ENCODE data around the gene WBP2NL.

WBP2NL gene

DNA sequence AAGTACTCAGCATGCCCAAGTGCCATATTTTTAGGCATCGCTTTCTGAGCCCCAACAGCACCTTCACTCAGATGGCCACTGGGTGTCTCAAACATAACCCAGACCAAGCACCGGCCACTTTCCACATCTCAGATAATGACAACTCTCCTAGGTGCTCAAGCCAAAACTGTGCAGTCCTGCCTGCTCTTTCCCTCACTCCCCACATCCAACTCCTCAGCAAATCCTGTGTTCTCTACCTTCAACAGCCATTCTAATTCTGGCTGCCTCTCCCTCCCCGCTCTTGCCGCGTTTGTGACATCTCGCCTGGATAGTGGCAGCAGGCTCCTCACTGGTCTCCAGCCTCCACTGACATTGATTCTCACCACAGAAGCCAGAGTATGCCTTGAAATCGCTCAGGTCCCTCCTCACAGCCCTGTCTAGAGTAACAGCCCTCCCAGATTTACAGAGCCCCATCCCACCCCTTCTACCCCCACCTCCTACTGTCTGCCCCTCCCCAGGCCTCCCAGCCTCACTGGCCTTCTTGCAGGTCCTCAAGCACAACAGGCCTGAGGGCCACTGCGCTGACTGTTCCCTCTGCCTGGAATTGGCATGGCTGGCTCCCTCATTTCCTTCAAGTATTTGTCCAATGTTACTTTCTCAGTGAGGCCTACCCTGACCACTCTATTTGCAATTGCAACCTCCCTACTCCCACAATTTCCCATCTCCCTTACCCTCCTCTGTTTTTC is 74.2 kb downstream of the WBP2NL start:
- DNase-seq (ENCODE audit: low spot score) = no peak

DNA sequence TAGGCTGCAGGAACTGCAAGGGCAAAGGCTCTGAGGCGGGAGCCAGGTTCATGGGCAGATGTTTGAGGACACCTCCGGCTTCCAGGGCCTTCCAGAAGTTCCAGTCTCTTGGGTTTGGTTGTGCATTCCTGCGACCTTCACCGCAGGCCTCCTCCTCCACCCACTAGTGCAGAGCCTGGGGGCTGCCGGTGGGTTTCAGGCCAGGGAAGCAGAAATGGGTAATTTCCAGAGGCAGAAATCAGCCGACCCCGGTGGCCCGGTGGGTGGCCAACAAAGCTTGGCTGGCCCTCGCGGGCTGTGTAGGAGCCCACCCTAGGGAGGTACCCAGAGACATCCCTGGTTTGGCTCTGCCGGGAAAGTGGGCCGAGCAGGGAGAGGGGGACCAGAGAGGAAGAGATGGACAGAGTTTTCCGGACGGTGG is 75.0 kb downstream of the WBP2NL start:
- no peak for DNase-seq (ENCODE audit: low spot score)

DNA sequence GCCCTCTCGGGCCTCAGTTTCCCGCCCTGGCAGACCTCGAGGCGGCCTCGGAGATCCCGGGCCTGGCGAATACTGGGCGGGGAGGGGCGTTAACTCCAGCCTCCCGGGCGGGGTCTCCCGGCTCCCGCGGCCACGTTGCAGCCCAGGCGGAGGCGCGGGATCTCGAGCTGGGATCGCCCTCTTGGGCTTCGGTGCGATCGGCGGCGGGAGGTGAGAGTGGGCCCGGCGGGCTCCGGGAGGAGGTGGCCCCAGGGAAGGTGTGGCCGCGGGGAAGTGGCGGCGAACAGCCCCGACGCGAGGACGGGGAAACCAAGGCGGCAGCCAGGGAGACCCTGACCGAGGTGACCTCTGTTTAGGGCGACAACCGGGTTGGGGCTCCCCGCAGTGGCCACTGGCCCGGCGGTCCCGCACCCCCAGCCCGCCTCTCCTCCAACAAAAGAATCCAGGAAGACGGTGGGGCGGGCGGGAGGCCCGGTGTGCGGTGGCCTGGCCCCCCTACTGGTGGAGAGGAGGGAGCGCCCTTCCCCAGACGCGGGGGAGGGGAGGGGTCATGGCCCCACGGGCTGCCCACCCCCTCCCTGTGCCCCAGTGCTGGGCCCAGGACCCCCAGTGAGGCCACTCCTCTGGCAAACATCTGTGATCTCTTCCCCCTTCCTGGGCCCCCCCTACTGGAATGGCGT is 75.7 kb downstream of the WBP2NL start, which contains the start of gene PHETA2:
Gene PHETA2 (plus strand): TSS at position 117 of the 680 bp plus-strand sequence. CDS start 3,046 bp downstream, outside the sequence.
- no peak for DNase-seq (ENCODE audit: low spot score)

DNA sequence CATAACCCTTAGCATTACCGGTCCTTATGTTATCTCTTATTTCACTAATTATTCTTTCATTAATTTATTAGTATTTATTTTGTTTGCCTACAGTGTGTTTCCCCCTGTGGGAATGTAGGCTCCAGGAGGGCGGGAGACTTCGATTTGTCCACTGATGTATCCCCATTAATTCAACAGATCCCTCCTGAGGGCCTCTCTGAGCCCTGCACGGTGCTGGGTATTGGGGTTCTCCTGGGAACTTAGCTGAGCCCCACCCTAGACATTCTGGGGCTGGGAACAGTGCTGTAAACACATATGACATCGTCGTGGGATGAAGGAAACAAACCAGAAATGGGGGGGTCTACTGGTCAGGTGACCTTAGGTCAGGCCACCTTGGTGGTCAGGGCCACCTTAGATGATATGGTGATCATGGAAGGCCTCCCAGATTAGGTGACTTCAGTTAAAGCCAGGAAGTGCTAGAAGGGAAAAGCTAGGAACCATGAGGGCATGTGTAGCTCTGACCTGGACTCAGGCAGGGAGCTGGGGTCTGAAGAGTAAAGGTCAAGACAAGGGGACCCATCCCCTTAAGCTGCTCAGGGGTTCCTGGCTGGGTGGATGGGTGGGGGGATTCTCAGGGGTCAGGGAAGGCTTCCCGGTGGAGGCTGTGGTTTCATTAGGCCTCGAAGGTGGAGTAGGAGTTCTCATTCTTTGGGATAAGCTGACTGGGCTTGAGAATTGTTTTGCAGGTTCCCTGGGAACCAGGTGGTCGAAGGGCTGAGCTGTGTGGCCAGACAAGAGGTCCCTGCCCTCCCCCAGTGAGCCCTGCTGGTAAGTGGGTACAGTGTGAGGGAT is 76.5 kb downstream of the WBP2NL start:
- no peak for DNase-seq (ENCODE audit: low spot score)

DNA sequence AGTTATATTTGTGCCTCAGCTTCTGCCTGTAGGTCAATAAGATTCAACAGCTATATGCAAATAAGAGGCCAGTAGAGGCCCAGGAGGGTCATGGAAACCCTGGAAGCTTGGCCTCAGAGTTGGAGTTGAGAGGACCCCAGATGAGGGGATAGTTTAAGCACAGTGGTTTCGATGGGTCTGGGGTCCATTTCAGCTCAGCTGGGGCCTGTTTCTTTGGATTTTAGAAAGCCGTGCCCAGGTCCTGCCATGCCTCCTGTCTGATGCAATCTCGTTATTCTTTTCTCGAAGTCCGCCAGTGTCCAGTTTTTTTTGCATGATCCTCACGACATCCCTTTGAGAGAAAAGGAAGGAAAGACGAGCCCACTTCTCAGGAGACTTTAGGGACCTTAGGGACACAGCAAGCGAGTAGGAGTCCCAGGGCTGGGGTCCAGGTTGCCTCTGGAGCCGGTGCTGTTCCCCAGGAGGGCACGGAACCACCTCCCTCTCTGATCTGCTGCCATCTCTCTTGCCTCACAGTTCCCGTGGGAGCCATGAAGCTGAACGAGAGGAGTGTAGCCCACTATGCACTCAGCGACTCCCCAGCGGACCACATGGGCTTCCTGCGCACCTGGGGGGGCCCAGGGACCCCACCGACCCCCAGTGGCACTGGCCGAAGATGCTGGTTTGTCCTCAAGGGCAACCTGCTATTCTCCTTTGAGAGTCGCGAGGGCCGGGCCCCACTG is 78.3 kb downstream of the WBP2NL start:
- DNase-seq (ENCODE audit: low spot score) = no peak

DNA sequence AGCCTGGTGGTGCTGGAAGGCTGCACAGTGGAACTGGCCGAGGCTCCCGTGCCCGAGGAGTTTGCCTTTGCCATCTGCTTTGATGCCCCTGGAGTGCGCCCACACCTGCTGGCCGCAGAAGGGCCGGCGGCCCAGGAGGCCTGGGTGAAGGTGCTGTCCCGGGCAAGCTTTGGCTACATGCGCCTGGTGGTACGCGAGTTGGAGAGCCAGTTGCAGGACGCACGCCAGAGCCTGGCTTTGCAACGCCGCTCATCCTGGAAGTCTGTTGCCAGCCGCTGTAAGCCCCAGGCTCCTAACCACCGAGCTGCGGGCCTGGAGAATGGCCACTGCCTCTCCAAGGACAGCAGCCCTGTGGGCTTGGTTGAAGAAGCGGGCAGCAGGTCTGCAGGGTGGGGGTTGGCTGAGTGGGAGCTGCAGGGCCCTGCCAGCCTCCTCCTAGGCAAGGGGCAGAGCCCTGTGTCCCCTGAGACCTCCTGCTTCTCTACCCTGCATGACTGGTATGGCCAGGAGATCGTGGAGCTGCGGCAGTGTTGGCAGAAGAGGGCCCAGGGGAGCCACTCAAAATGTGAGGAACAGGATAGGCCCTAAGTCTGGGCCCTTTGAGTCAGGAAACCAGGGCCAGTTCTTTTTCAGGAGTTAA is 79.0 kb downstream of the WBP2NL start:
- no peak for DNase-seq (ENCODE audit: low spot score)

All from globus pallidus (tissue), 1 donor.